ENCODE data around the gene KCNQ4. TPM values are rescaled to one million over a fixed set of nuclear protein-coding genes. Genes with fewer than 3 reads are reported as not detected.

Gene KCNQ4
- polyA plus RNA-seq, 2 of the 4 experiments (the other 2 are of a cell fraction), result 0.08 to 0.17 TPM

DNA sequence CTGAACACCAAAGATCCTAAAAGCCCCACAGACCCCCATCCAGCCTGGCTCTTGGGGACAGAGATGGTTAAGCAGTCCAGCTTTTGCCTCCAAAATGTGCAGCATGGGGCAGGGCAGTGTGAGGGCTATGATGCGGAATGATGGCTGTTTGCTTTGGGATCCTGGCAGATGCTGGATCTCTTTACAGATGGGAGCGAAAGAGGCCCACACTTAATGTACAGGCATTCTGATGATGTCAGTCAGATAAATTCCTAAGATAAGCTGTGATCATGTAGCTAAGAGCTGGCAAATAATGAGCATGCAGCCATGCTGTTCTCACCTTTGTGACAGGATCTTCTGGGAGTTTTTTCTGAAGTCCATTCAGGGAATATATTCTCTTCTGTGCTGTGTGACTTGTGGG is 17.6 kb upstream of the KCNQ4 start:
- Histone ChIP-seq H3K4me2 (no peak overlapping the region), H3K9me3 (no peaks in the 10 kb centered on the region), H3K4me3 (no peak overlapping the region), H3K27ac (no peak overlapping the region), H3K4me1 (no peaks in the 10 kb centered on the region)
- 92% methylated on average over 2 of the region's 2 CpGs for WGBS (ENCODE audit: missing lambda C conversion rate)
- no peak for FAIRE-seq
- ChIA-PET POLR2A (no interaction called here), CTCF (interaction anchor here (1.4 to 2.6 kb wide), 7 partner anchors 9 to 99 kb away, joined by 3 to 20 read pairs (median 4); no protein-coding TSS in a partner anchor)
- ATAC-seq, result no peak
- TF ChIP-seq, protein P1, sequence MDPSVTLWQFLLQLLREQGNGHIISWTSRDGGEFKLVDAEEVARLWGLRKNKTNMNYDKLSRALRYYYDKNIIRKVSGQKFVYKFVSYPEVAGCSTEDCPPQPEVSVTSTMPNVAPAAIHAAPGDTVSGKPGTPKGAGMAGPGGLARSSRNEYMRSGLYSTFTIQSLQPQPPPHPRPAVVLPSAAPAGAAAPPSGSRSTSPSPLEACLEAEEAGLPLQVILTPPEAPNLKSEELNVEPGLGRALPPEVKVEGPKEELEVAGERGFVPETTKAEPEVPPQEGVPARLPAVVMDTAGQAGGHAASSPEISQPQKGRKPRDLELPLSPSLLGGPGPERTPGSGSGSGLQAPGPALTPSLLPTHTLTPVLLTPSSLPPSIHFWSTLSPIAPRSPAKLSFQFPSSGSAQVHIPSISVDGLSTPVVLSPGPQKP (IDR thresholded peaks at IDR 0.05; ENCODE audit: low read depth, low read length), result no peak
- TF ChIP-seq, protein P2, sequence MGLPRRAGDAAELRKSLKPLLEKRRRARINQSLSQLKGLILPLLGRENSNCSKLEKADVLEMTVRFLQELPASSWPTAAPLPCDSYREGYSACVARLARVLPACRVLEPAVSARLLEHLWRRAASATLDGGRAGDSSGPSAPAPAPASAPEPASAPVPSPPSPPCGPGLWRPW (IDR thresholded peaks at IDR 0.05), result no peak
- no peak for DNase-seq (ENCODE audit: low read depth in 1 of 2, low spot score in 1 of 2)

DNA sequence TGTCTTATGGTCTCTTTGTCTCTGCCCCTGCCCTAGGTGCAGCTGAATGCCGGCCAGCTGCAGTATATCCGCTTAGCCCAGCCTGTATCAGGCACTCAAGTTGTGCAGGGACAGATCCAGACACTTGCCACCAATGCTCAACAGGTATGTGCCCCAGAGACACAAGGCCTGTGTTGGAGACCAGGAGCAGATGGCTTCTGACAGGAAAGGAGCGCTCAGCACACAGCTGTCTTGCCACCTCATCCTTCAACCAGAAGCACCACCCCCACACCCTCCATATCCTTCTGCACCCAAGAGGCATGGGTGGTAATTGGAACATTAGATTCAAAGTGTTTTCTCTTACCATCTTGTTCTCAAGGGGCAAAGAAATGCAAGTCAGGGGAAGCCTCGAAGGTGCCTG is 17.0 kb upstream of the KCNQ4 start:
- ChIA-PET CTCF (interaction anchor here (1.6 to 2.6 kb wide), 4 partner anchors 8 to 100 kb away, joined by 3 to 20 read pairs (median 5); no protein-coding TSS in a partner anchor), POLR2A (no interaction called here)
- no peaks in the 10 kb centered on the region for H3K9me3 ChIP-seq
- no peak for TF ChIP-seq SREBF2 (IDR thresholded peaks at IDR 0.05)
- TF ChIP-seq TFCP2L1 (CRISPR knock-in tag; IDR thresholded peaks at IDR 0.05), result no peak
- TF ChIP-seq FOXS1 (CRISPR knock-in tag; IDR thresholded peaks at IDR 0.05), result no peak
- DNase-seq (ENCODE audit: low read depth in 1 of 2, low spot score in 1 of 2) (no peak), FAIRE-seq (no peak), ATAC-seq (no peak)
- 93% methylated on average over 4 of the region's 4 CpGs for WGBS (ENCODE audit: missing lambda C conversion rate)
- no peak overlapping the region for H3K4me2 ChIP-seq
- H3K27ac ChIP-seq, result no peak overlapping the region
- H3K4me1 ChIP-seq, result no peaks in the 10 kb centered on the region
- no peak overlapping the region for H3K4me3 ChIP-seq

DNA sequence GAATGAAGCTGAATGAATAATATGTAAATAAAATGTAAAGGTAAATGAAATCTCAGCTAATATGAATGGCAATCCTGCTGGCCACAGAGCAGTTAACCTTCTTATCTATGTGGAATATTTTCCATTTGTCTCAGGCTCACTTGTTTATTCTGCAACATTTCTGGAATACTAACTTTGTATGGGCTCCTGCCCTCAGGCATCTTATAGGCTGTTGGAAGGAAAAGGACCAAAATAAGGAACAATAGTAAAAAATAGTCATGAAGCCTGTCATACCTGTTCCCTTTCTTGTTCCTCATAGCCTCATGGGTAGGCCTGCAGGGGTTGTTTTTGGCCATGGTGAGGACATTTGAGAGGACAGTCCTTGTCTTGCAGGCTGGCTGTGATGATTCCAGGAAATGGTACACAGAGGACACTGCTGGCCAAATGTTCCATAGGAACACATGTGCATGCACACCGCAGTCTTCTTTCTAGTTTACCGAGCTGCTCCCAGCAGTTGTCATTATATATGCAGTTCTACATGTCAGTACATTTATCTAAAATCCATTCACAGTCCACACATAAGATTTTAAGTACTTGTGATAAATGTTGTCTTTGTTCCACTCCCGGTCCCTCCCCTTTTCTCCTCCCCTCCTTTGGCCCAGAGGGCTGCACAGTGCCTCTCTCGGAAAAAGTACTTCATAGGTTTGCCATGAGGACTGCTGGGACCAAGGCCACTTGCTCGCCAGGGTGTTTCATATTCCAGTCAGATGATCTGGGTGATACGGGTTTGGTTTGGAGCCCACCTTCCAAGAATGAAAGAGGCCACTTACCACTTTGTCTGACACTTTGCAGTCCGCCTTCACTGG is 15.2 kb upstream of the KCNQ4 start:
- ATAC-seq, result no peak
- Histone ChIP-seq H3K9me3 (no peaks in the 10 kb centered on the region), H3K4me1 (no peaks in the 10 kb centered on the region), H3K4me3 (no peak overlapping the region), H3K4me2 (no peak overlapping the region), H3K27ac (no peak overlapping the region)
- ChIA-PET CTCF (no interaction called here), POLR2A (no interaction called here)
- TF ChIP-seq EHMT2 (IDR thresholded peaks at IDR 0.05; ENCODE audit: low read depth), result no peak
- TF ChIP-seq SMC3 (IDR thresholded peaks at IDR 0.05), result no peak
- no peak for FAIRE-seq
- no peak for DNase-seq (ENCODE audit: low read depth in 1 of 2, low spot score in 1 of 2)
- WGBS (ENCODE audit: missing lambda C conversion rate), result 96% methylated on average over 6 of the region's 7 CpGs

DNA sequence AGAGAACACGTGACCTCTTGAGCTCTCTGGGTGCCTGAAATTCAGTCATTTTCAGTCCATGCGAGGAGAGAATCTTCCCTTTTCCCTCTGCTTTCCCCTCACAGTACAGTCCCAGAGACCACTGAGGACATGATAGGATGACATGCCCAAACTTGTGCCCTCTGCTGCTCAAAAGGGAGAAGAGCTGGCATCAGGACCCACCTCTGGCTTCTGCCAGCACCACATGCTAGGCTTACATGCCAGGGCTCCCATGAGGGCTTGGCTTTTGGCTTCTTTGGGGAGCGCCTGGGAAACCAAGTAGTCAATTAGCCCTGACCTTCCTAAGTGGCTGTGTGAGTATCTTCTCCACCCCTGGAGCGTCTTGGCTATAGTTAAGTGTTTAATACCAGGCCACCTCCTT is 13.8 kb upstream of the KCNQ4 start:
- peak overlapping the region in 1 of 2 experiments; percentile 53; a peak in 2 of 6 replicates for H3K27ac ChIP-seq
- POLR2A ChIA-PET, result no interaction called here
- H3K4me3 ChIP-seq, result no peak overlapping the region
- no peaks in the 10 kb centered on the region for H3K4me1 ChIP-seq
- no peak overlapping the region for H3K4me2 ChIP-seq
- no peak for DNase-seq (ENCODE audit: low read depth in 1 of 2, low spot score in 1 of 2)
- ATAC-seq, result peak; percentile 72 to 79; a peak in 4 of 6 replicates
- FAIRE-seq, result no peak
- WGBS (ENCODE audit: missing lambda C conversion rate), result 92% methylated on average over 4 of the region's 4 CpGs
- TF ChIP-seq CBX2 (IDR thresholded peaks at IDR 0.05; ENCODE audit: borderline replicate concordance, low read depth) (no peak), ZNF302 (CRISPR knock-in tag; IDR thresholded peaks at IDR 0.05) (no peak), RAD21 (conservative IDR thresholded peaks at IDR 0.05 in 1 of 2, IDR thresholded peaks at IDR 0.05 in 1 of 2) (peak in 1 of 2 experiments; percentile 6; a peak in 1 of 5 replicates)
- TF ChIP-seq, protein P3, sequence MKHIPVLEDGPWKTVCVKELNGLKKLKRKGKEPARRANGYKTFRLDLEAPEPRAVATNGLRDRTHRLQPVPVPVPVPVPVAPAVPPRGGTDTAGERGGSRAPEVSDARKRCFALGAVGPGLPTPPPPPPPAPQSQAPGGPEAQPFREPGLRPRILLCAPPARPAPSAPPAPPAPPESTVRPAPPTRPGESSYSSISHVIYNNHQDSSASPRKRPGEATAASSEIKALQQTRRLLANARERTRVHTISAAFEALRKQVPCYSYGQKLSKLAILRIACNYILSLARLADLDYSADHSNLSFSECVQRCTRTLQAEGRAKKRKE (CRISPR knock-in tag; IDR thresholded peaks at IDR 0.05; ENCODE audit: low read depth), result no peak
- TF ChIP-seq, protein P4, sequence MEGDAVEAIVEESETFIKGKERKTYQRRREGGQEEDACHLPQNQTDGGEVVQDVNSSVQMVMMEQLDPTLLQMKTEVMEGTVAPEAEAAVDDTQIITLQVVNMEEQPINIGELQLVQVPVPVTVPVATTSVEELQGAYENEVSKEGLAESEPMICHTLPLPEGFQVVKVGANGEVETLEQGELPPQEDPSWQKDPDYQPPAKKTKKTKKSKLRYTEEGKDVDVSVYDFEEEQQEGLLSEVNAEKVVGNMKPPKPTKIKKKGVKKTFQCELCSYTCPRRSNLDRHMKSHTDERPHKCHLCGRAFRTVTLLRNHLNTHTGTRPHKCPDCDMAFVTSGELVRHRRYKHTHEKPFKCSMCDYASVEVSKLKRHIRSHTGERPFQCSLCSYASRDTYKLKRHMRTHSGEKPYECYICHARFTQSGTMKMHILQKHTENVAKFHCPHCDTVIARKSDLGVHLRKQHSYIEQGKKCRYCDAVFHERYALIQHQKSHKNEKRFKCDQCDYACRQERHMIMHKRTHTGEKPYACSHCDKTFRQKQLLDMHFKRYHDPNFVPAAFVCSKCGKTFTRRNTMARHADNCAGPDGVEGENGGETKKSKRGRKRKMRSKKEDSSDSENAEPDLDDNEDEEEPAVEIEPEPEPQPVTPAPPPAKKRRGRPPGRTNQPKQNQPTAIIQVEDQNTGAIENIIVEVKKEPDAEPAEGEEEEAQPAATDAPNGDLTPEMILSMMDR (IDR thresholded peaks at IDR 0.05), result peak; percentile 15; the same call in 1 of the 3 replicates
- no peaks in the 10 kb centered on the region for H3K9me3 ChIP-seq
- CTCF ChIA-PET, result interaction anchor here (0.9 to 7.5 kb wide), 4 partner anchors 11 to 183 kb away, joined by 3 to 47 read pairs (median 4); no protein-coding TSS in a partner anchor
